Measurements from ENCODE around the gene SUPT5H. TPM values are rescaled to one million over a fixed set of nuclear protein-coding genes. Genes with fewer than 3 reads are reported as not detected.

Gene SUPT5H
- total and polyA plus RNA-seq, 2 of the 13 experiments (the other 11 are each of a cell fraction or from before 2014, with no cell fraction given), result 48.2 to 51.7 TPM

- TF ChIP-seq, protein P1, sequence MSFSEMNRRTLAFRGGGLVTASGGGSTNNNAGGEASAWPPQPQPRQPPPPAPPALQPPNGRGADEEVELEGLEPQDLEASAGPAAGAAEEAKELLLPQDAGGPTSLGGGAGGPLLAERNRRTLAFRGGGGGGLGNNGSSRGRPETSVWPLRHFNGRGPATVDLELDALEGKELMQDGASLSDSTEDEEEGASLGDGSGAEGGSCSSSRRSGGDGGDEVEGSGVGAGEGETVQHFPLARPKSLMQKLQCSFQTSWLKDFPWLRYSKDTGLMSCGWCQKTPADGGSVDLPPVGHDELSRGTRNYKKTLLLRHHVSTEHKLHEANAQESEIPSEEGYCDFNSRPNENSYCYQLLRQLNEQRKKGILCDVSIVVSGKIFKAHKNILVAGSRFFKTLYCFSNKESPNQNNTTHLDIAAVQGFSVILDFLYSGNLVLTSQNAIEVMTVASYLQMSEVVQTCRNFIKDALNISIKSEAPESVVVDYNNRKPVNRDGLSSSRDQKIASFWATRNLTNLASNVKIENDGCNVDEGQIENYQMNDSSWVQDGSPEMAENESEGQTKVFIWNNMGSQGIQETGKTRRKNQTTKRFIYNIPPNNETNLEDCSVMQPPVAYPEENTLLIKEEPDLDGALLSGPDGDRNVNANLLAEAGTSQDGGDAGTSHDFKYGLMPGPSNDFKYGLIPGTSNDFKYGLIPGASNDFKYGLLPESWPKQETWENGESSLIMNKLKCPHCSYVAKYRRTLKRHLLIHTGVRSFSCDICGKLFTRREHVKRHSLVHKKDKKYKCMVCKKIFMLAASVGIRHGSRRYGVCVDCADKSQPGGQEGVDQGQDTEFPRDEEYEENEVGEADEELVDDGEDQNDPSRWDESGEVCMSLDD (CRISPR knock-in tag; IDR thresholded peaks at IDR 0.05; ENCODE audit: borderline replicate concordance), result 0 out of 2 replicates have a peak, but pooled peaks have one; percentile 35
- TF ChIP-seq CENPT (CRISPR knock-in tag; IDR thresholded peaks at IDR 0.05; ENCODE audit: low read depth), result no peak
- TF ChIP-seq, protein P2, sequence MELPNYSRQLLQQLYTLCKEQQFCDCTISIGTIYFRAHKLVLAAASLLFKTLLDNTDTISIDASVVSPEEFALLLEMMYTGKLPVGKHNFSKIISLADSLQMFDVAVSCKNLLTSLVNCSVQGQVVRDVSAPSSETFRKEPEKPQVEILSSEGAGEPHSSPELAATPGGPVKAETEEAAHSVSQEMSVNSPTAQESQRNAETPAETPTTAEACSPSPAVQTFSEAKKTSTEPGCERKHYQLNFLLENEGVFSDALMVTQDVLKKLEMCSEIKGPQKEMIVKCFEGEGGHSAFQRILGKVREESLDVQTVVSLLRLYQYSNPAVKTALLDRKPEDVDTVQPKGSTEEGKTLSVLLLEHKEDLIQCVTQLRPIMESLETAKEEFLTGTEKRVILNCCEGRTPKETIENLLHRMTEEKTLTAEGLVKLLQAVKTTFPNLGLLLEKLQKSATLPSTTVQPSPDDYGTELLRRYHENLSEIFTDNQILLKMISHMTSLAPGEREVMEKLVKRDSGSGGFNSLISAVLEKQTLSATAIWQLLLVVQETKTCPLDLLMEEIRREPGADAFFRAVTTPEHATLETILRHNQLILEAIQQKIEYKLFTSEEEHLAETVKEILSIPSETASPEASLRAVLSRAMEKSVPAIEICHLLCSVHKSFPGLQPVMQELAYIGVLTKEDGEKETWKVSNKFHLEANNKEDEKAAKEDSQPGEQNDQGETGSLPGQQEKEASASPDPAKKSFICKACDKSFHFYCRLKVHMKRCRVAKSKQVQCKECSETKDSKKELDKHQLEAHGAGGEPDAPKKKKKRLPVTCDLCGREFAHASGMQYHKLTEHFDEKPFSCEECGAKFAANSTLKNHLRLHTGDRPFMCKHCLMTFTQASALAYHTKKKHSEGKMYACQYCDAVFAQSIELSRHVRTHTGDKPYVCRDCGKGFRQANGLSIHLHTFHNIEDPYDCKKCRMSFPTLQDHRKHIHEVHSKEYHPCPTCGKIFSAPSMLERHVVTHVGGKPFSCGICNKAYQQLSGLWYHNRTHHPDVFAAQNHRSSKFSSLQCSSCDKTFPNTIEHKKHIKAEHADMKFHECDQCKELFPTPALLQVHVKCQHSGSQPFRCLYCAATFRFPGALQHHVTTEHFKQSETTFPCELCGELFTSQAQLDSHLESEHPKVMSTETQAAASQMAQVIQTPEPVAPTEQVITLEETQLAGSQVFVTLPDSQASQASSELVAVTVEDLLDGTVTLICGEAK (IDR thresholded peaks at IDR 0.05), result no peak
- TF ChIP-seq, protein P2 (CRISPR knock-in tag; IDR thresholded peaks at IDR 0.05), result no peak; the same call in 1 of the 2 replicates
- no peak for TF ChIP-seq GZF1 (CRISPR knock-in tag; IDR thresholded peaks at IDR 0.05)
- peak in 1 of 2 experiments; percentile 35; a peak in 1 of 4 replicates for TF ChIP-seq POLR2A (IDR thresholded peaks at IDR 0.05; ENCODE audit: insufficient read depth in 1 of 2, low read depth in 2 of 2, low read length in 2 of 2)
- TF ChIP-seq, protein P3, sequence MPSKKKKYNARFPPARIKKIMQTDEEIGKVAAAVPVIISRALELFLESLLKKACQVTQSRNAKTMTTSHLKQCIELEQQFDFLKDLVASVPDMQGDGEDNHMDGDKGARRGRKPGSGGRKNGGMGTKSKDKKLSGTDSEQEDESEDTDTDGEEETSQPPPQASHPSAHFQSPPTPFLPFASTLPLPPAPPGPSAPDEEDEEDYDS (CRISPR knock-in tag; IDR thresholded peaks at IDR 0.05), result no peak
- TF ChIP-seq ZNF317 (CRISPR knock-in tag; IDR thresholded peaks at IDR 0.05), result no peak
- TF ChIP-seq TBX2 (CRISPR knock-in tag; IDR thresholded peaks at IDR 0.05; ENCODE audit: borderline replicate concordance), result 0 out of 2 replicates have a peak, but pooled peaks have one; percentile 37
- TF ChIP-seq TRIM24 (CRISPR knock-in tag; IDR thresholded peaks at IDR 0.05), result no peak
- TF ChIP-seq ZNF577 (CRISPR knock-in tag; IDR thresholded peaks at IDR 0.05; ENCODE audit: borderline replicate concordance, low read depth), result 0 out of 2 replicates have a peak, but pooled peaks have one; percentile 48
- peak; percentile 66 for TF ChIP-seq ZNF687 (CRISPR knock-in tag; IDR thresholded peaks at IDR 0.05)
Observed at GRCh38 chr19:39398297-39398864, 47.0 kb upstream of the SUPT5H start (continued).
